Fibroblast of lung (primary cell): ENCODE measurements around the gene HM13. TPM values are rescaled to one million over a fixed set of nuclear protein-coding genes. Genes with fewer than 3 reads are reported as not detected.

Experiments
- DNase-seq, 2 donors: peaks; one replicate each; pipeline versions ENCODE4 v3.0.0 to v3.0.0-alpha.2; 2010; ENCODE audit warnings: low read depth in 2 of 2
- H2AFZ ChIP-seq: 2 replicates; pipeline ENCODE4 v1.5.1; 2012; ENCODE audit warnings: low read length, control low read depth, inconsistent platforms
- H3K27ac ChIP-seq: 2 replicates; pipeline ENCODE4 v1.5.1; 2011; ENCODE audit warnings: low read length, control low read depth; ENCODE audit not compliant: insufficient read depth
- H3K27me3 ChIP-seq: 2 replicates; pipeline ENCODE4 v1.5.1; 2011; ENCODE audit warnings: mild to moderate bottlenecking, low read length; ENCODE audit not compliant: control insufficient read depth, insufficient read depth
- H3K36me3 ChIP-seq: 2 replicates; pipeline ENCODE4 v1.5.1; 2011; ENCODE audit warnings: low read length; ENCODE audit not compliant: control insufficient read depth, insufficient read depth
- H3K4me1 ChIP-seq: 2 replicates; pipeline ENCODE4 v1.5.1; 2011; ENCODE audit warnings: low read length; ENCODE audit not compliant: control insufficient read depth, insufficient read depth; ENCODE audit errors: extremely low read depth
- H3K4me2 ChIP-seq: 2 replicates; pipeline ENCODE4 v1.5.1; 2011; ENCODE audit warnings: low read length, control low read depth; ENCODE audit not compliant: insufficient read depth; ENCODE audit errors: extremely low read depth
- H3K4me3 ChIP-seq, 4 experiments: fragments of 200-600 bp in 1 of 4; sonication (generic) in 1 of 4; replicated peaks in 1 of 4; 2 replicates each; pipeline ENCODE4 v1.5.1; 2011 to 2016; ENCODE audit warnings: low read length in 4 of 4, low read depth in 3 of 4, mild to moderate bottlenecking in 3 of 4, control low read depth in 2 of 4, inconsistent platforms in 1 of 4, mixed read lengths in 1 of 4; ENCODE audit not compliant: insufficient read depth in 1 of 4; ENCODE audit errors: control extremely low read depth in 1 of 4
- H3K79me2 ChIP-seq: 2 replicates; pipeline ENCODE4 v1.5.1; 2012; ENCODE audit warnings: mild to moderate bottlenecking, low read length, inconsistent platforms; ENCODE audit not compliant: control insufficient read depth, insufficient read depth
- H3K9ac ChIP-seq: 2 replicates; pipeline ENCODE4 v1.5.1; 2011; ENCODE audit warnings: mild to moderate bottlenecking, low read length, control low read depth; ENCODE audit not compliant: insufficient read depth
- H3K9me3 ChIP-seq: 2 replicates; pipeline ENCODE4 v1.5.1; 2012; ENCODE audit warnings: low read depth, low read length; ENCODE audit not compliant: control insufficient read depth, insufficient read depth
- H4K20me1 ChIP-seq: 2 replicates; pipeline ENCODE4 v1.5.1; 2011; ENCODE audit warnings: low read length; ENCODE audit not compliant: control insufficient read depth, insufficient read depth; ENCODE audit errors: extremely low read depth
- CTCF ChIP-seq, 2 donors: IDR thresholded peaks in 1 of 2; conservative IDR thresholded peaks in 1 of 2; 1 replicate in 1 of 2; 2 replicates in 1 of 2; pipeline ENCODE4 v1.5.1; 2011 to 2012; ENCODE audit warnings: low read length in 2 of 2, control low read depth in 1 of 2, inconsistent platforms in 1 of 2, low read depth in 1 of 2, mild to moderate bottlenecking in 1 of 2
- EZH2 ChIP-seq: IDR thresholded peaks from 2 replicates; pipeline ENCODE4 v1.5.1; 2012; ENCODE audit warnings: low read length, control low read depth, mild to moderate bottlenecking; ENCODE audit errors: missing control alignments
- polyA plus RNA-seq, 2 donors: library from polyadenylated mRNA; depleted of rRNA in 1 of 2; stranded (reverse) in 1 of 2; unstranded in 1 of 2; fragments of >200 nt; gene quantifications; 2 replicates each; pipeline ENCODE4 v1.2.1, GENCODE V29; 2011 to 2012; ENCODE audit warnings: missing spikeins in 1 of 2
- total RNA-seq: library from RNA; depleted of rRNA; stranded (reverse); fragments of >200 nt; gene quantifications from 2 replicates; pipeline ENCODE4 v1.2.1, GENCODE V29; 2014

The HM13 gene
- total and polyA plus RNA-seq, 2 donors (not counting 1 experiment from before 2014, with no cell fraction given), result 52.5 to 157 TPM

- H4K20me1 ChIP-seq, result no peaks in the 10 kb centered on the region
- peaks cover 15% of the 10 kb centered on the region for H3K4me1 ChIP-seq
- no peak overlapping the region for H3K4me2 ChIP-seq
These were observed 55.1 kb downstream of the HM13 start for GRCh38 chr20:31569163-31570020.

GRCh38 chr20:31570021-31570463 is 55.8 kb downstream of the HM13 start:
- Histone ChIP-seq H3K4me2 (no peak overlapping the region), H3K36me3 (peaks cover 23% of the 10 kb centered on the region), H3K27ac (peak overlapping the region; percentile 63), H3K9ac (no peak overlapping the region), H3K9me3 (no peaks in the 10 kb centered on the region), H3K4me1 (peaks cover 15% of the 10 kb centered on the region), H4K20me1 (no peaks in the 10 kb centered on the region), H3K27me3 (no peaks in the 10 kb centered on the region), H3K4me3 (no peak overlapping the region), H2AFZ (no peak overlapping the region), H3K79me2 (no peaks in the 10 kb centered on the region)
- TF ChIP-seq EZH2 (no peak), CTCF (conservative IDR thresholded peaks at IDR 0.05 in 1 of 2, IDR thresholded peaks at IDR 0.05 in 1 of 2; ENCODE audit: low read depth in 1 of 2, low read length in 2 of 2) (no peak)
- DNase-seq, result peak in 1 of 2 donors; percentile 20

More at GRCh38 chr20:31569163-31570020, 55.1 kb downstream of the HM13 start:
- peak; percentile 49 to 55 for DNase-seq
- TF ChIP-seq CTCF (conservative IDR thresholded peaks at IDR 0.05 in 1 of 2, IDR thresholded peaks at IDR 0.05 in 1 of 2; ENCODE audit: low read depth in 1 of 2, low read length in 2 of 2) (peak; percentile 86 to 88), EZH2 (no peak)
- H3K27me3 ChIP-seq, result no peaks in the 10 kb centered on the region
- H3K9ac ChIP-seq, result no peak overlapping the region
- no peak overlapping the region for H3K4me3 ChIP-seq
- H3K79me2 ChIP-seq, result no peaks in the 10 kb centered on the region
- no peaks in the 10 kb centered on the region for H3K9me3 ChIP-seq
- peak overlapping the region; percentile 63 for H3K27ac ChIP-seq
- peaks cover 23% of the 10 kb centered on the region for H3K36me3 ChIP-seq
- H2AFZ ChIP-seq, result no peak overlapping the region

- Histone ChIP-seq H3K4me1 (peaks cover 15% of the 10 kb centered on the region), H3K4me3 (no peak overlapping the region), H3K4me2 (no peak overlapping the region), H4K20me1 (no peaks in the 10 kb centered on the region), H3K27ac (peak overlapping the region; percentile 63), H3K79me2 (no peaks in the 10 kb centered on the region), H3K9ac (peak overlapping the region; percentile 4), H3K36me3 (peaks cover 21% of the 10 kb centered on the region), H2AFZ (no peak overlapping the region), H3K27me3 (no peaks in the 10 kb centered on the region), H3K9me3 (no peaks in the 10 kb centered on the region)
- no peak for TF ChIP-seq CTCF (conservative IDR thresholded peaks at IDR 0.05 in 1 of 2, IDR thresholded peaks at IDR 0.05 in 1 of 2; ENCODE audit: low read depth in 1 of 2, low read length in 2 of 2)
- no peak for TF ChIP-seq EZH2
- peak in 1 of 2 donors; percentile 70 for DNase-seq
These were observed 56.7 kb downstream of the HM13 start for GRCh38 chr20:31570735-31571617.
